ENCODE data around the gene ZNF263.

ZNF263 gene

GRCh38 chr16:3281222-3281820 lies 2.0 kb upstream of the ZNF263 start:
- H3K36me3 ChIP-seq (ENCODE audit: low read length) = peaks cover 10% of the 10 kb centered on the region; the same call in 1 of the 2 replicates
- no peak overlapping the region for H3K4me2 ChIP-seq (ENCODE audit: low read depth, low read length, poor library complexity, severe bottlenecking)
- no peak overlapping the region for H3K4me3 ChIP-seq (ENCODE audit: insufficient read depth, low read length, poor library complexity, severe bottlenecking)
- no peaks in the 10 kb centered on the region for H3K9me2 ChIP-seq (replicated peaks; ENCODE audit: insufficient read depth, low read length)
- no peaks in the 10 kb centered on the region for H3F3A ChIP-seq (ENCODE audit: insufficient read depth)
- no peak overlapping the region for H2AFZ ChIP-seq (ENCODE audit: low read depth, low read length, severe bottlenecking)
- no peak for TF ChIP-seq CTCF (IDR thresholded peaks at IDR 0.05; ENCODE audit: insufficient read depth, low read length, poor library complexity, severe bottlenecking)
- no peak for TF ChIP-seq EZH2phosphoT487 (conservative IDR thresholded peaks at IDR 0.05; ENCODE audit: low read length)
- no peaks in the 10 kb centered on the region for H3K9me3 ChIP-seq (ENCODE audit: insufficient read depth, low read length)
- no peaks in the 10 kb centered on the region for H3K27me3 ChIP-seq (ENCODE audit: low read length)
- H3K79me2 ChIP-seq (ENCODE audit: insufficient read depth, low read length) = peaks cover 31% of the 10 kb centered on the region
- H3K9ac ChIP-seq (ENCODE audit: low read length) = no peak overlapping the region
- H3K27ac ChIP-seq (ENCODE audit: low read depth, low read length) = no peak overlapping the region
- no peaks in the 10 kb centered on the region for H4K20me1 ChIP-seq (ENCODE audit: low read depth, low read length)

GRCh38 chr16:3282103-3282729 lies 1.1 kb upstream of the ZNF263 start:
- TF ChIP-seq EZH2phosphoT487 (conservative IDR thresholded peaks at IDR 0.05; ENCODE audit: low read length) = no peak
- no peak for TF ChIP-seq CTCF (IDR thresholded peaks at IDR 0.05; ENCODE audit: insufficient read depth, low read length, poor library complexity, severe bottlenecking)

GRCh38 chr16:3283543-3284447 lies 504 bp downstream of the ZNF263 start:
- Histone ChIP-seq H3K36me3 (ENCODE audit: low read length) (peaks cover 27% of the 10 kb centered on the region), H3K27ac (ENCODE audit: low read depth, low read length) (peak overlapping the region; percentile 49), H3K9ac (ENCODE audit: low read length) (peak overlapping the region; percentile 77), H3K4me3 (ENCODE audit: insufficient read depth, low read length, poor library complexity, severe bottlenecking) (peak overlapping the region; percentile 83), H3K9me2 (replicated peaks; ENCODE audit: insufficient read depth, low read length) (no peaks in the 10 kb centered on the region), H4K20me1 (ENCODE audit: low read depth, low read length) (no peaks in the 10 kb centered on the region), H3K4me2 (ENCODE audit: low read depth, low read length, poor library complexity, severe bottlenecking) (peak overlapping the region; percentile 93), H3K79me2 (ENCODE audit: insufficient read depth, low read length) (peaks cover 52% of the 10 kb centered on the region), H3K9me3 (ENCODE audit: insufficient read depth, low read length) (no peaks in the 10 kb centered on the region; the same call in 1 of the 2 replicates), H2AFZ (ENCODE audit: low read depth, low read length, severe bottlenecking) (no peak overlapping the region), H3K27me3 (ENCODE audit: low read length) (no peaks in the 10 kb centered on the region), H3F3A (ENCODE audit: insufficient read depth) (no peaks in the 10 kb centered on the region)
- TF ChIP-seq CTCF (IDR thresholded peaks at IDR 0.05; ENCODE audit: insufficient read depth, low read length, poor library complexity, severe bottlenecking) (no peak), EZH2phosphoT487 (conservative IDR thresholded peaks at IDR 0.05; ENCODE audit: low read length) (no peak)

More at GRCh38 chr16:3282103-3282729, 1.1 kb upstream of the ZNF263 start:
- peak overlapping the region; percentile 88 for H2AFZ ChIP-seq (ENCODE audit: low read depth, low read length, severe bottlenecking)
- H3K4me3 ChIP-seq (ENCODE audit: insufficient read depth, low read length, poor library complexity, severe bottlenecking) = peak overlapping the region; percentile 83
- H3F3A ChIP-seq (ENCODE audit: insufficient read depth) = no peaks in the 10 kb centered on the region
- no peaks in the 10 kb centered on the region for H3K9me3 ChIP-seq (ENCODE audit: insufficient read depth, low read length)
- H3K27ac ChIP-seq (ENCODE audit: low read depth, low read length) = peak overlapping the region; percentile 81
- H4K20me1 ChIP-seq (ENCODE audit: low read depth, low read length) = no peaks in the 10 kb centered on the region
- H3K9ac ChIP-seq (ENCODE audit: low read length) = peak overlapping the region; percentile 77
- no peaks in the 10 kb centered on the region for H3K27me3 ChIP-seq (ENCODE audit: low read length)
- H3K36me3 ChIP-seq (ENCODE audit: low read length) = peaks cover 17% of the 10 kb centered on the region; the same call in 1 of the 2 replicates
- H3K9me2 ChIP-seq (replicated peaks; ENCODE audit: insufficient read depth, low read length) = no peaks in the 10 kb centered on the region
- H3K79me2 ChIP-seq (ENCODE audit: insufficient read depth, low read length) = peaks cover 39% of the 10 kb centered on the region
- peak overlapping the region; percentile 93 for H3K4me2 ChIP-seq (ENCODE audit: low read depth, low read length, poor library complexity, severe bottlenecking)
